Muscle of back (tissue), 11 donors: ENCODE results near the gene DCAF17. TPM values are rescaled to one million over a fixed set of nuclear protein-coding genes. Genes with fewer than 3 reads are reported as not detected.
"Not testable (repeated sequence)": the region's sequence is repeated elsewhere in the genome, so short reads cannot be mapped to it uniquely, and the experiment has no call there.

Experiments used
- DNase-seq, 3 donors: peaks; one replicate each; pipeline versions ENCODE4 v3.0.0 to v3.0.0-alpha.2; 2013
- polyA plus RNA-seq, 10 donors: library from polyadenylated mRNA; unstranded; fragments of 120-200 nt; gene quantifications; one replicate each; pipeline ENCODE4 v1.2.1, GENCODE V29; 2013; ENCODE audit not compliant: insufficient read length in 10 of 10

Gene DCAF17
- polyA plus RNA-seq, 10 donors, result 8.7 to 23.9 (median 16.1) TPM

GRCh38 chr2:171409436-171409971 lies 24.5 kb upstream of the DCAF17 start:
- DNase-seq, result peak in 2 of 3 donors; percentile 14 to 25

- DNase-seq, result peak in 1 of 3 donors; percentile 17
These were observed 23.9 kb upstream of the DCAF17 start for GRCh38 chr2:171410101-171410500.

- DNase-seq, result no peak
These were observed 23.4 kb upstream of the DCAF17 start for GRCh38 chr2:171410624-171411023.

- DNase-seq, result no peak
These were observed 22.8 kb upstream of the DCAF17 start for GRCh38 chr2:171411214-171411613.

- peak in 2 of 3 donors; percentile 9 to 20 for DNase-seq
These were observed 22.1 kb upstream of the DCAF17 start for GRCh38 chr2:171411791-171412483.

GRCh38 chr2:171412571-171413175 lies 21.4 kb upstream of the DCAF17 start:
- peak; percentile 42 to 71 (median 56) for DNase-seq

- not testable (repeated sequence) for DNase-seq
These were observed 19.4 kb upstream of the DCAF17 start for GRCh38 chr2:171414645-171415044.

GRCh38 chr2:171416009-171416926 lies 17.8 kb upstream of the DCAF17 start:
- DNase-seq, result peak; percentile 85 to 92 (median 86)

- DNase-seq, result no peak
These were observed 14.7 kb upstream of the DCAF17 start for GRCh38 chr2:171419333-171419732.

GRCh38 chr2:171420728-171421563 lies 13.1 kb upstream of the DCAF17 start:
- no peak for DNase-seq

GRCh38 chr2:171422710-171423495 lies 11.1 kb upstream of the DCAF17 start:
- not testable (repeated sequence) for DNase-seq

- no peak for DNase-seq
These were observed 3.3 kb upstream of the DCAF17 start for GRCh38 chr2:171430516-171431410.

- no peak for DNase-seq
These were observed 2.3 kb upstream of the DCAF17 start for GRCh38 chr2:171431677-171432167.

- DNase-seq, result no peak
These were observed 1.6 kb upstream of the DCAF17 start for GRCh38 chr2:171432206-171432968.

- no peak for DNase-seq
These were observed 860 bp upstream of the DCAF17 start for GRCh38 chr2:171432969-171433762.

GRCh38 chr2:171433763-171434012 lies 338 bp upstream of the DCAF17 start, which contains the start of gene METTL8:
Gene METTL8 (minus strand): TSS chr2:171433990. CDS start chr2:171392185, 41,805 bp downstream.
- DNase-seq, result no peak

- peak in 1 of 3 donors; percentile 69 for DNase-seq
These were observed 2.3 kb downstream of the DCAF17 start for GRCh38 chr2:171436307-171436706.

GRCh38 chr2:171441470-171441869 lies 7.4 kb downstream of the DCAF17 start:
- DNase-seq, result no peak
